Adrenal gland (tissue), 5 donors: ENCODE data around the gene LDB2.

Experiments used
- CTCF ChIP-seq, 6 experiments: fragments of 450-650 bp in 4 of 6; fragments of 200-600 bp in 2 of 6; sonication (generic) in 1 of 6; IDR thresholded peaks; 1 replicate in 5 of 6; 2 replicates in 1 of 6; pipeline versions ENCODE4 v1.5.1 to v1.8.0; 2016 to 2021; ENCODE audit warnings: antibody characterized with exemption in 6 of 6, mild to moderate bottlenecking in 2 of 6, moderate library complexity in 1 of 6
- POLR2A ChIP-seq, 2 donors: fragments of 450-650 bp; IDR thresholded peaks; one replicate each; pipeline ENCODE4 v1.6.1; 2017; ENCODE audit warnings: antibody characterized with exemption in 2 of 2, mild to moderate bottlenecking in 2 of 2, moderate library complexity in 1 of 2
- donor health status: DM: no; HTN: no; CAD: no.

- no peak for TF ChIP-seq CTCF (IDR thresholded peaks at IDR 0.05)
- no peak for TF ChIP-seq POLR2A (IDR thresholded peaks at IDR 0.05)
These were observed 413.7 kb downstream of the LDB2 start for GRCh38 chr4:16484711-16485110.
